Subcutaneous abdominal adipose tissue (tissue), 5 donors: ENCODE data around the gene ZDHHC3.

Experiments used
- H3K27ac ChIP-seq: one replicate; pipeline ENCODE4 v1.7.0; 2013; ENCODE audit warnings: low read depth, mild to moderate bottlenecking, inconsistent platforms, low read length, moderate library complexity
- H3K27me3 ChIP-seq, 5 donors: one replicate each; pipeline ENCODE4 v1.7.0; 2013; ENCODE audit warnings: low read length in 5 of 5, inconsistent platforms in 1 of 5; ENCODE audit not compliant: control insufficient read depth in 5 of 5, insufficient read depth in 4 of 5
- H3K36me3 ChIP-seq, 5 donors: one replicate each; pipeline ENCODE4 v1.7.0; 2013; ENCODE audit warnings: low read length in 5 of 5; ENCODE audit not compliant: control insufficient read depth in 5 of 5, insufficient read depth in 5 of 5
- H3K4me1 ChIP-seq, 5 donors: one replicate each; pipeline ENCODE4 v1.7.0; 2013; ENCODE audit warnings: low read length in 5 of 5, mild to moderate bottlenecking in 3 of 5, moderate library complexity in 1 of 5; ENCODE audit not compliant: control insufficient read depth in 5 of 5, insufficient read depth in 5 of 5
- H3K4me3 ChIP-seq, 5 donors: one replicate each; pipeline ENCODE4 v1.7.0; 2013; ENCODE audit warnings: low read length in 5 of 5, low read depth in 1 of 5
- H3K9ac ChIP-seq, 5 donors: one replicate each; pipeline ENCODE4 v1.7.0; 2013; ENCODE audit warnings: low read length in 5 of 5, mild to moderate bottlenecking in 4 of 5, moderate library complexity in 3 of 5
- H3K9me3 ChIP-seq, 5 donors: one replicate each; pipeline ENCODE4 v1.7.0; 2013; ENCODE audit warnings: low read length in 5 of 5; ENCODE audit not compliant: control insufficient read depth in 5 of 5
- donor health status: healthy.
- donor health status: healthy.
- donor health status: healthy.
- donor health status: healthy.
- donor health status: healthy.

ZDHHC3 gene

GRCh38 chr3:44976002-44976815, at the start of gene ZDHHC3, which contains the start of gene EXOSC7:
ZDHHC3 (minus strand) TSS chr3:44976174; CDS start chr3:44959436, 16,738 bp downstream.
EXOSC7 (plus strand) TSS chr3:44976244; CDS start chr3:44976278, 34 bp downstream.
- Histone ChIP-seq H3K9ac (peak within 1 kb of the TSS; percentile 83 to 97 (median 95)), H3K4me1 (peaks cover 5 to 44% (median 39%) of the 10 kb centered on the region in 5 donors), H3K36me3 (peaks cover 0 to under 1% (median 0%) of the 10 kb centered on the region in 5 donors), H3K4me3 (peak within 1 kb of the TSS; percentile 94 to 99 (median 95)), H3K27me3 (no peaks in the 10 kb centered on the region), H3K27ac (peak within 1 kb of the TSS; percentile 90), H3K9me3 (no peaks in the 10 kb centered on the region)

GRCh38 chr3:45024542-45025255, 48.7 kb upstream of the ZDHHC3 start:
- peak overlapping the region; percentile 93 for H3K27ac ChIP-seq
- peaks cover 0 to 4% (median 1%) of the 10 kb centered on the region in 5 donors for H3K36me3 ChIP-seq
- H3K4me1 ChIP-seq, result peaks cover 12 to 76% (median 72%) of the 10 kb centered on the region in 5 donors
- H3K9ac ChIP-seq, result no peak overlapping the region
- no peaks in the 10 kb centered on the region for H3K9me3 ChIP-seq
- H3K4me3 ChIP-seq, result no peak overlapping the region
- no peaks in the 10 kb centered on the region for H3K27me3 ChIP-seq

GRCh38 chr3:45023675-45024074, 47.7 kb upstream of the ZDHHC3 start:
- Histone ChIP-seq H3K36me3 (no peaks in the 10 kb centered on the region), H3K4me1 (peaks cover 6 to 67% (median 62%) of the 10 kb centered on the region in 5 donors), H3K27me3 (no peaks in the 10 kb centered on the region), H3K9ac (no peak overlapping the region), H3K27ac (no peak overlapping the region), H3K4me3 (no peak overlapping the region), H3K9me3 (no peaks in the 10 kb centered on the region)

- Histone ChIP-seq H3K9me3 (no peaks in the 10 kb centered on the region), H3K4me3 (no peak overlapping the region), H3K27ac (no peak overlapping the region), H3K36me3 (no peaks in the 10 kb centered on the region), H3K4me1 (peaks cover 6 to 67% (median 62%) of the 10 kb centered on the region in 5 donors), H3K27me3 (no peaks in the 10 kb centered on the region), H3K9ac (peak overlapping the region in 1 of 5 donors; percentile 22)
These were observed 45.7 kb upstream of the ZDHHC3 start for GRCh38 chr3:45021524-45022297.

- Histone ChIP-seq H3K4me3 (no peak overlapping the region), H3K27me3 (no peaks in the 10 kb centered on the region), H3K27ac (no peak overlapping the region), H3K36me3 (no peaks in the 10 kb centered on the region), H3K9me3 (no peaks in the 10 kb centered on the region), H3K4me1 (peaks cover 6 to 57% (median 53%) of the 10 kb centered on the region in 5 donors), H3K9ac (no peak overlapping the region)
These were observed 44.6 kb upstream of the ZDHHC3 start for GRCh38 chr3:45020534-45020933.

- H3K9ac ChIP-seq, result no peak overlapping the region
- H3K27ac ChIP-seq, result peak overlapping the region; percentile 13
- H3K4me1 ChIP-seq, result peaks cover 3 to 49% (median 43%) of the 10 kb centered on the region in 5 donors
- H3K4me3 ChIP-seq, result no peak overlapping the region
- H3K36me3 ChIP-seq, result no peaks in the 10 kb centered on the region
- H3K27me3 ChIP-seq, result no peaks in the 10 kb centered on the region
- H3K9me3 ChIP-seq, result no peaks in the 10 kb centered on the region
These were observed 41.8 kb upstream of the ZDHHC3 start for GRCh38 chr3:45017821-45018220.

- H3K9me3 ChIP-seq, result no peaks in the 10 kb centered on the region
- peak overlapping the region in 1 of 5 donors; percentile 1 for H3K4me3 ChIP-seq
- H3K4me1 ChIP-seq, result peaks cover 9 to 54% (median 47%) of the 10 kb centered on the region in 5 donors
These were observed 40.9 kb upstream of the ZDHHC3 start for GRCh38 chr3:45016916-45017315.

GRCh38 chr3:45012577-45012976, 36.6 kb upstream of the ZDHHC3 start:
- Histone ChIP-seq H3K4me1 (peaks cover 14 to 48% (median 37%) of the 10 kb centered on the region in 5 donors), H3K9me3 (no peaks in the 10 kb centered on the region), H3K9ac (peak overlapping the region in 1 of 5 donors; percentile 36), H3K4me3 (peak overlapping the region in 3 of 5 donors; percentile 12 to 33 (median 26)), H3K36me3 (peaks cover 0 to 15% (median 5%) of the 10 kb centered on the region in 5 donors), H3K27me3 (no peaks in the 10 kb centered on the region), H3K27ac (peak overlapping the region; percentile 80)

More at GRCh38 chr3:45016916-45017315, 40.9 kb upstream of the ZDHHC3 start:
- Histone ChIP-seq H3K9ac (no peak overlapping the region), H3K27me3 (no peaks in the 10 kb centered on the region), H3K36me3 (no peaks in the 10 kb centered on the region), H3K27ac (no peak overlapping the region)

GRCh38 chr3:45011756-45012508, 36.0 kb upstream of the ZDHHC3 start:
- peak overlapping the region in 3 of 5 donors; percentile 36 to 53 (median 50) for H3K9ac ChIP-seq
- peaks cover 14 to 42% (median 30%) of the 10 kb centered on the region in 5 donors for H3K4me1 ChIP-seq
- H3K36me3 ChIP-seq, result peaks cover 0 to 20% (median 11%) of the 10 kb centered on the region in 5 donors
- H3K27me3 ChIP-seq, result no peaks in the 10 kb centered on the region
- no peaks in the 10 kb centered on the region for H3K9me3 ChIP-seq
- H3K27ac ChIP-seq, result peak overlapping the region; percentile 80
- H3K4me3 ChIP-seq, result peak overlapping the region in 3 of 5 donors; percentile 26 to 33 (median 31)
